Measurements from ENCODE around the gene COPZ2.

- TF ChIP-seq CTCF (IDR thresholded peaks at IDR 0.05) = no peak
- TF ChIP-seq POLR2AphosphoS5 (IDR thresholded peaks at IDR 0.05) = no peak
- no peak for TF ChIP-seq POLR2A (IDR thresholded peaks at IDR 0.05)
These were observed 5.6 kb downstream of the COPZ2 start for GRCh38 chr17:48031966-48032365.
